ENCODE results near the gene PLD1. TPM values are rescaled to one million over a fixed set of nuclear protein-coding genes. Genes with fewer than 3 reads are reported as not detected.

PLD1 gene
- total and polyA plus RNA-seq, 8 donors: 3.4 to 43.0 (median 11.0) TPM

DNA sequence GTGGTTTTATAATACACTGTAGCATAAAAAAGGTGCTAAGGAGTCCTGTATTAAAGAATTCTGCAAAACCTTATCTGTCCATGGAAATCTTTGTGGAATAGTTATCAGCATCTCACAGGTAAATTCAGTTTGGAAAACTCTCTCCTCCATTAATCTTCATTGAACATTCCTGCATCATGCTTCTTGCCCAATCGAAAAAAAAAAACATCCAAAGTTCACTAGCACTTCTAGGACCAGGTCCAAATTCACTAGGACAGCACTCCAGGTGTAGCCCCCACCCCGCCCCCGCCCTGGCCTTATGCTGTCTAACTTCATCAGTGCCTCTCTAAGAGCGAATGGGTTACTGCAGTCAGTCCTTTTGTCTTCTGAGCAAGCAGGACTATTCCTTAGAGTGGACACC lies 138.6 kb downstream of the PLD1 start:
- Histone ChIP-seq H3K9me3 (no peaks in the 10 kb centered on the region), H3K36me3 (peaks cover 0 to 41% (median 22%) of the 10 kb centered on the region in 4 donors), H3K4me3 (no peak overlapping the region), H3K4me1 (no peaks in the 10 kb centered on the region), H3K27ac (no peak overlapping the region), H3K27me3 (no peaks in the 10 kb centered on the region)
- TF ChIP-seq POLR2A (IDR thresholded peaks at IDR 0.05): no peak
- no peak for TF ChIP-seq POLR2AphosphoS5 (IDR thresholded peaks at IDR 0.05)
- no peak for TF ChIP-seq EP300 (IDR thresholded peaks at IDR 0.05)
- TF ChIP-seq, protein P1, sequence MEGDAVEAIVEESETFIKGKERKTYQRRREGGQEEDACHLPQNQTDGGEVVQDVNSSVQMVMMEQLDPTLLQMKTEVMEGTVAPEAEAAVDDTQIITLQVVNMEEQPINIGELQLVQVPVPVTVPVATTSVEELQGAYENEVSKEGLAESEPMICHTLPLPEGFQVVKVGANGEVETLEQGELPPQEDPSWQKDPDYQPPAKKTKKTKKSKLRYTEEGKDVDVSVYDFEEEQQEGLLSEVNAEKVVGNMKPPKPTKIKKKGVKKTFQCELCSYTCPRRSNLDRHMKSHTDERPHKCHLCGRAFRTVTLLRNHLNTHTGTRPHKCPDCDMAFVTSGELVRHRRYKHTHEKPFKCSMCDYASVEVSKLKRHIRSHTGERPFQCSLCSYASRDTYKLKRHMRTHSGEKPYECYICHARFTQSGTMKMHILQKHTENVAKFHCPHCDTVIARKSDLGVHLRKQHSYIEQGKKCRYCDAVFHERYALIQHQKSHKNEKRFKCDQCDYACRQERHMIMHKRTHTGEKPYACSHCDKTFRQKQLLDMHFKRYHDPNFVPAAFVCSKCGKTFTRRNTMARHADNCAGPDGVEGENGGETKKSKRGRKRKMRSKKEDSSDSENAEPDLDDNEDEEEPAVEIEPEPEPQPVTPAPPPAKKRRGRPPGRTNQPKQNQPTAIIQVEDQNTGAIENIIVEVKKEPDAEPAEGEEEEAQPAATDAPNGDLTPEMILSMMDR (IDR thresholded peaks at IDR 0.05): no peak
- intact Hi-C loops (cut with DNase I; ENCODE audit: low total_unique reads): no loop called here
- no peak for DNase-seq
- WGBS, 5 donors: 87 to 91% (median 88%) methylated on average over 4 of the region's 4 CpGs

DNA sequence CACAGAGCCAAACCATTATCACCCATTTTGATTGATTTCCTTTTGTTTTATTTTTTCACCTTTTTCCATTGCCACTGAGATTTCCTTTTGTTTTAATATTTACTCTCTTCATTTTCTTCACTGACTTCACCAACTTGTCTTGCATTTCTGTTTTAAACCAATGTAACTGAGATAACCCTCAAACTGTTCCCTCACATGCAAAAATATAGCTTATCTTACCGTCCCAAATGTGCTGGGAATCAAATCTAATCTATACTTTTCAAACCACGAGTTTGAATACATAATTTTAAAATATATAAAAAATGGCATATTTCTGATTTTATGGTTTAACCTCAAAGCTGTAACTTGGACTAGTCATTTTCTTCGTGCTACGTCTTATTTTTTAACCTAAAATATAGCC lies 143.8 kb downstream of the PLD1 start:
- no peak overlapping the region for H3K27ac ChIP-seq
- intact Hi-C loops (cut with DNase I; ENCODE audit: low total_unique reads): no loop called here
- no peak overlapping the region for H3K4me3 ChIP-seq
- WGBS, 5 donors: 68 to 86% (median 78%) methylated on average over 4 of the region's 4 CpGs
- peaks cover 0 to 53% (median 30%) of the 10 kb centered on the region in 4 donors for H3K36me3 ChIP-seq
- TF ChIP-seq POLR2AphosphoS5 (IDR thresholded peaks at IDR 0.05) (no peak), POLR2A (IDR thresholded peaks at IDR 0.05) (no peak), EP300 (IDR thresholded peaks at IDR 0.05) (no peak)
- TF ChIP-seq, protein P1 (IDR thresholded peaks at IDR 0.05): no peak
- H3K27me3 ChIP-seq: no peaks in the 10 kb centered on the region
- no peaks in the 10 kb centered on the region for H3K9me3 ChIP-seq
- H3K4me1 ChIP-seq: no peaks in the 10 kb centered on the region
- DNase-seq: no peak

DNA sequence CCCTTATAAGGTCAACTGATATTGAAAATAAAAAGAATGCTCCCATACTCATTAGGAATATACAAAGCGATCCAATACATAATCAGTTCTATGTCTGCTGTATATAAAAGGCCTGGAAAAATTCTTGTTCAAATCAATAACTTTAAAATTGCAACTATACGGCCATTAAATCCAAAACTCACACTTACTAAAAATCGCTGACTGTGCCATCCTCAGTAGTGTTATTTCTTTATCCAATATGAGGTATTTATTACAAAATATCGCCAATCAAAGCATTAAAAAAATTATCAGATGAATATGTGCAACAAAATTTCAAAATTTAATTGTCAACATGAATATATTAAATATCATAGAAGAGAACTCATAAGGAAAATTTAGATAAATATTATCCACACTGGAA lies 146.5 kb downstream of the PLD1 start:
- 96 to 98% (median 96%) methylated on average over 4 of the region's 4 CpGs for WGBS, 5 donors
- TF ChIP-seq EP300 (IDR thresholded peaks at IDR 0.05): no peak
- Histone ChIP-seq H3K27me3 (no peaks in the 10 kb centered on the region), H3K27ac (no peak overlapping the region), H3K4me3 (no peak overlapping the region), H3K4me1 (no peaks in the 10 kb centered on the region), H3K9me3 (no peaks in the 10 kb centered on the region), H3K36me3 (peaks cover 5 to 67% (median 49%) of the 10 kb centered on the region in 4 donors)
- intact Hi-C loops (cut with DNase I; ENCODE audit: low total_unique reads): no loop called here
- no peak for DNase-seq

DNA sequence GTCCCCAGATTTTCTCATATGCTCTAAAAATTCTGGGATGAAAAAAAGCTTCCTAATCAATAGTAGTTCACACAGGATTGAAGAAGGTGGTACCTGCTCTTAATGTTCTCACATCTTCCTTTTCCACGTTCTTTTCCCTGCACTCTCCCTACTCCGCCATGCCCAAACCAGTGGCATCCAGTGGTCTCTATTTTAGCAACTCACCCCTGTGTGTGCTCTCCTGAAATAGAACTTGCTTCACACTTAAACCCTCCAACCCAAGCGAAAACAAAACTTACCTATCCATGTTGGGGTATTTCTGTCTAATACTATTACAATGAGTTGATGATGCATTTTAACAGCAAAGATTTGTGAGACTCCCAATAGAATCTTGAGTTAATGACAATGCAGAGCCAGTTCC lies 148.8 kb downstream of the PLD1 start:
- H3K36me3 ChIP-seq: peaks cover 8 to 64% (median 51%) of the 10 kb centered on the region in 4 donors
- no peaks in the 10 kb centered on the region for H3K27me3 ChIP-seq
- DNase-seq: no peak
- no peaks in the 10 kb centered on the region for H3K4me1 ChIP-seq
- intact Hi-C loops (cut with DNase I; ENCODE audit: low total_unique reads): no loop called here
- no peak overlapping the region for H3K27ac ChIP-seq
- H3K4me3 ChIP-seq: no peak overlapping the region
- 80 to 97% (median 95%) methylated on average over 3 of the region's 3 CpGs for WGBS, 5 donors
- no peaks in the 10 kb centered on the region for H3K9me3 ChIP-seq
- TF ChIP-seq POLR2A (IDR thresholded peaks at IDR 0.05) (no peak), EP300 (IDR thresholded peaks at IDR 0.05) (no peak), POLR2AphosphoS5 (IDR thresholded peaks at IDR 0.05) (no peak)
- TF ChIP-seq, protein P1 (IDR thresholded peaks at IDR 0.05): no peak

- Histone ChIP-seq H3K36me3 (peaks cover 8 to 60% (median 45%) of the 10 kb centered on the region in 4 donors), H3K27me3 (no peaks in the 10 kb centered on the region), H3K9me3 (no peaks in the 10 kb centered on the region), H3K4me1 (no peaks in the 10 kb centered on the region), H3K27ac (no peak overlapping the region), H3K4me3 (no peak overlapping the region)
- intact Hi-C loops (cut with DNase I; ENCODE audit: low total_unique reads): no loop called here
- 80 to 87% (median 82%) methylated on average over 3 of the region's 3 CpGs for WGBS, 5 donors
- no peak for DNase-seq
- TF ChIP-seq, protein P1 (IDR thresholded peaks at IDR 0.05): no peak
- TF ChIP-seq EP300 (IDR thresholded peaks at IDR 0.05) (no peak), POLR2AphosphoS5 (IDR thresholded peaks at IDR 0.05) (no peak), POLR2A (IDR thresholded peaks at IDR 0.05) (no peak)
Measured at GRCh38 chr3:171660188-171660587, 150.1 kb downstream of the PLD1 start.
